Tibial nerve (tissue), 4 donors: ENCODE measurements around the gene SAMD3. TPM values are rescaled to one million over a fixed set of nuclear protein-coding genes. Genes with fewer than 3 reads are reported as not detected.

Experiments used
- DNase-seq, 2 donors: peaks; one replicate each; pipeline ENCODE4 v3.0.0-alpha.2; 2019; ENCODE audit warnings: low spot score in 2 of 2
- H3K27ac ChIP-seq, 4 donors: fragments of 200-600 bp; sonication (generic) in 3 of 4; one replicate each; pipeline ENCODE4 v1.5.1; 2017 to 2019; ENCODE audit warnings: mild to moderate bottlenecking in 1 of 4
- H3K27me3 ChIP-seq, 2 donors: fragments of 200-600 bp; sonication (generic) in 1 of 2; one replicate each; pipeline versions ENCODE4 v1.5.1 to v1.6.0; 2017 to 2019
- H3K36me3 ChIP-seq, 3 donors: fragments of 200-600 bp; sonication (generic); one replicate each; pipeline ENCODE4 v1.5.1; 2018 to 2019
- H3K4me1 ChIP-seq, 4 donors: fragments of 200-600 bp; sonication (generic) in 3 of 4; one replicate each; pipeline ENCODE4 v1.5.1; 2017 to 2019
- H3K4me3 ChIP-seq, 4 donors: fragments of 200-600 bp; sonication (generic) in 3 of 4; one replicate each; pipeline ENCODE4 v1.5.1; 2017 to 2019; ENCODE audit warnings: mild to moderate bottlenecking in 1 of 4, moderate library complexity in 1 of 4
- H3K9me3 ChIP-seq, 4 donors: fragments of 200-600 bp; sonication (generic) in 3 of 4; one replicate each; pipeline ENCODE4 v1.5.1; 2017 to 2019
- CTCF ChIP-seq, 5 experiments: fragments of 200-600 bp in 3 of 5; fragments of 450-650 bp in 2 of 5; sonication (generic) in 3 of 5; IDR thresholded peaks; one replicate each; pipeline ENCODE4 v1.5.1; 2016 to 2019; ENCODE audit warnings: antibody characterized with exemption in 5 of 5, mild to moderate bottlenecking in 3 of 5, moderate library complexity in 2 of 5
- EP300 ChIP-seq, 2 donors: sonication (generic); formaldehyde crosslinking; IDR thresholded peaks; one replicate each; pipeline ENCODE4 v1.6.1; 2017; ENCODE audit warnings: antibody characterized with exemption in 2 of 2, mild to moderate bottlenecking in 1 of 2
- POLR2A ChIP-seq, 2 donors: fragments of 450-650 bp; IDR thresholded peaks; one replicate each; pipeline ENCODE4 v1.6.1; 2017; ENCODE audit warnings: antibody characterized with exemption in 2 of 2, mild to moderate bottlenecking in 2 of 2, moderate library complexity in 2 of 2
- WGBS, 2 donors: methylation state at CpG; one replicate each; pipeline ENCODE4 v1.1.5; 2018; 5-methylcytosine and 5-hydroxymethylcytosine counted together
- total RNA-seq, 4 donors: library from RNA; depleted of rRNA; stranded (reverse); fragments of >200 nt; gene quantifications; one replicate each; pipeline ENCODE4 v1.1.0, GENCODE V29; 2016

The SAMD3 gene
- total RNA-seq, 4 donors from 2014 or later: 0.44 to 4.0 (median 1.4) TPM

GRCh38 chr6:130138909-130139242, 83.9 kb downstream of the SAMD3 start:
- TF ChIP-seq EP300 (IDR thresholded peaks at IDR 0.05) (no peak), POLR2A (IDR thresholded peaks at IDR 0.05) (no peak), CTCF (IDR thresholded peaks at IDR 0.05) (no peak)
- no peaks in the 10 kb centered on the region for H3K27me3 ChIP-seq
- no peaks in the 10 kb centered on the region for H3K4me1 ChIP-seq
- no peaks in the 10 kb centered on the region for H3K9me3 ChIP-seq
- H3K4me3 ChIP-seq: no peak overlapping the region
- DNase-seq: no peak
- WGBS, 2 donors: 89 to 91% methylated on average over 3 of the region's 3 CpGs
- H3K36me3 ChIP-seq: peaks cover 0 to 73% (median 4%) of the 10 kb centered on the region in 3 donors
- no peak overlapping the region for H3K27ac ChIP-seq

- 77 to 84% methylated on average over 7 of the region's 7 CpGs for WGBS, 2 donors
- no peak for DNase-seq
- TF ChIP-seq CTCF (IDR thresholded peaks at IDR 0.05): no peak
Measured at GRCh38 chr6:130138116-130138908, 84.4 kb downstream of the SAMD3 start.

GRCh38 chr6:130136798-130137197, 86.0 kb downstream of the SAMD3 start:
- no peak for DNase-seq
- H3K27me3 ChIP-seq: no peaks in the 10 kb centered on the region
- peaks cover 0 to 58% (median 0%) of the 10 kb centered on the region in 3 donors for H3K36me3 ChIP-seq
- TF ChIP-seq EP300 (IDR thresholded peaks at IDR 0.05): no peak
- no peak for TF ChIP-seq CTCF (IDR thresholded peaks at IDR 0.05)
- no peak for TF ChIP-seq POLR2A (IDR thresholded peaks at IDR 0.05)
- 80 to 82% methylated on average over 2 of the region's 2 CpGs for WGBS, 2 donors
- H3K9me3 ChIP-seq: no peaks in the 10 kb centered on the region
- H3K4me1 ChIP-seq: no peaks in the 10 kb centered on the region
- H3K27ac ChIP-seq: no peak overlapping the region
- H3K4me3 ChIP-seq: no peak overlapping the region

More at GRCh38 chr6:130138116-130138908, 84.4 kb downstream of the SAMD3 start:
- Histone ChIP-seq H3K9me3 (no peaks in the 10 kb centered on the region), H3K27ac (no peak overlapping the region), H3K4me3 (no peak overlapping the region), H3K27me3 (no peaks in the 10 kb centered on the region), H3K36me3 (peaks cover 0 to 68% (median under 1%) of the 10 kb centered on the region in 3 donors), H3K4me1 (no peaks in the 10 kb centered on the region)

GRCh38 chr6:130134582-130134981, 88.2 kb downstream of the SAMD3 start:
- peaks cover 0 to 44% (median 0%) of the 10 kb centered on the region in 3 donors for H3K36me3 ChIP-seq
- no peak for DNase-seq
- 81 to 88% methylated on average over 2 of the region's 2 CpGs for WGBS, 2 donors
- no peaks in the 10 kb centered on the region for H3K9me3 ChIP-seq
- H3K27me3 ChIP-seq: no peaks in the 10 kb centered on the region
- TF ChIP-seq EP300 (IDR thresholded peaks at IDR 0.05) (no peak), CTCF (IDR thresholded peaks at IDR 0.05) (no peak), POLR2A (IDR thresholded peaks at IDR 0.05) (no peak)
- H3K27ac ChIP-seq: no peak overlapping the region
- no peak overlapping the region for H3K4me3 ChIP-seq
- H3K4me1 ChIP-seq: no peaks in the 10 kb centered on the region

- Histone ChIP-seq H3K4me3 (no peak overlapping the region), H3K36me3 (peaks cover 0 to 25% (median 0%) of the 10 kb centered on the region in 3 donors), H3K27me3 (no peaks in the 10 kb centered on the region), H3K4me1 (no peaks in the 10 kb centered on the region), H3K27ac (no peak overlapping the region), H3K9me3 (no peaks in the 10 kb centered on the region)
- TF ChIP-seq EP300 (IDR thresholded peaks at IDR 0.05): no peak
- no peak for TF ChIP-seq CTCF (IDR thresholded peaks at IDR 0.05)
- TF ChIP-seq POLR2A (IDR thresholded peaks at IDR 0.05): no peak
- no peak for DNase-seq
- 60 to 62% methylated on average over 6 of the region's 6 CpGs for WGBS, 2 donors
Measured at GRCh38 chr6:130132286-130132701, 90.5 kb downstream of the SAMD3 start.
